ENCODE data around the gene DEPDC5.
"Not testable (repeated sequence)": the region's sequence is repeated elsewhere in the genome, so short reads cannot be mapped to it uniquely, and the experiment has no call there.

Gene DEPDC5

GRCh38 chr22:31753634-31754501, at the start of gene DEPDC5:
Gene DEPDC5, plus strand, starts transcription at chr22:31754019. Its CDS starts 903 bp downstream, at chr22:31754922.
- DNase-seq: peak; percentile 97 to 99

- no peak for DNase-seq
Observed at GRCh38 chr22:31707519-31707918, 46.3 kb upstream of the DEPDC5 start.

GRCh38 chr22:31711226-31711625, 42.6 kb upstream of the DEPDC5 start:
- not testable (repeated sequence) for DNase-seq

GRCh38 chr22:31715147-31715778, 38.6 kb upstream of the DEPDC5 start:
- no peak for DNase-seq

GRCh38 chr22:31719850-31720471, 33.9 kb upstream of the DEPDC5 start:
- no peak for DNase-seq

GRCh38 chr22:31723723-31724122, 30.1 kb upstream of the DEPDC5 start:
- no peak for DNase-seq

GRCh38 chr22:31726692-31727091, 27.1 kb upstream of the DEPDC5 start:
- no peak for DNase-seq

GRCh38 chr22:31728857-31729256, 25.0 kb upstream of the DEPDC5 start:
- no peak for DNase-seq

- no peak for DNase-seq
Observed at GRCh38 chr22:31730344-31730711, 23.5 kb upstream of the DEPDC5 start.

GRCh38 chr22:31732089-31732829, 21.6 kb upstream of the DEPDC5 start:
- no peak for DNase-seq

- no peak for DNase-seq
Observed at GRCh38 chr22:31733580-31734079, 20.2 kb upstream of the DEPDC5 start.

GRCh38 chr22:31734512-31734911, 19.3 kb upstream of the DEPDC5 start:
- DNase-seq: no peak

GRCh38 chr22:31736458-31736857, 17.4 kb upstream of the DEPDC5 start:
- DNase-seq: no peak

- DNase-seq: no peak
Observed at GRCh38 chr22:31737932-31738331, 15.9 kb upstream of the DEPDC5 start.

- no peak for DNase-seq
Observed at GRCh38 chr22:31738566-31738965, 15.3 kb upstream of the DEPDC5 start.

GRCh38 chr22:31739795-31740201, 14.0 kb upstream of the DEPDC5 start:
- DNase-seq: no peak

- DNase-seq: not testable (repeated sequence)
Observed at GRCh38 chr22:31740314-31740713, 13.5 kb upstream of the DEPDC5 start.

GRCh38 chr22:31742115-31742514, 11.7 kb upstream of the DEPDC5 start:
- DNase-seq: no peak

GRCh38 chr22:31742682-31743081, 11.1 kb upstream of the DEPDC5 start:
- no peak for DNase-seq

GRCh38 chr22:31743871-31744270, 9.9 kb upstream of the DEPDC5 start:
- no peak for DNase-seq

GRCh38 chr22:31747441-31747840, 6.4 kb upstream of the DEPDC5 start:
- DNase-seq: no peak

GRCh38 chr22:31748490-31748889, 5.3 kb upstream of the DEPDC5 start:
- no peak for DNase-seq
